Forelimb muscle (tissue), 1 donor: ENCODE results near the gene ERC2. TPM values are rescaled to one million over a fixed set of nuclear protein-coding genes. Genes with fewer than 3 reads are reported as not detected.
"Not testable (repeated sequence)": the region's sequence is repeated elsewhere in the genome, so short reads cannot be mapped to it uniquely, and the experiment has no call there.

Experiments used
- DNase-seq: peaks from one replicate; pipeline ENCODE4 v3.0.0-alpha.2; 2013; ENCODE audit warnings: low read depth
- polyA plus RNA-seq: library from polyadenylated mRNA; unstranded; fragments of 120-200 nt; gene quantifications from one replicate; pipeline ENCODE4 v1.2.1, GENCODE V29; 2013; ENCODE audit not compliant: insufficient read length

The ERC2 gene
- polyA plus RNA-seq, 1 donor: 1.2 TPM

DNA sequence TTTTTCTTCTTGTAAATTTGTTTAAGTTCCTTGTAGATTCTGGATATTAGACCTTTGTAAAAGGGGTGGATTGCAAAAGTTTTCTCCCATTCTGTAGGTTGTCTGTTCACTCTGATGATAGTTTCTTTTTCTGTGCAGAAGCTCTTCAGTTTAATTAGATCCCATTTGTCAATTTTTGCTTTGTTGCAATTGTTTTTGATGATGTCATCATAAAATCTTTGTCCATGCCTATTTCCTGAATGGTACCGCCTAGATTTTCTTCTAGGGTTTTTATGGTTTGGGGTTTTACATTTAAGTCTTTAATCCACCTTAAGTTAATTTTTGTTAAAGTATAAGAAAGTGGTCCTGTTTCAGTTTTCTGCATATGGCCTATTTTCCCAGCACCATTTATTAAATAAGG, 401.9 kb downstream of the ERC2 start:
- not testable (repeated sequence) for DNase-seq

- DNase-seq: no peak
These were observed 403.6 kb downstream of the ERC2 start for GRCh38 chr3:56064684-56065083.

- no peak for DNase-seq
These were observed 407.0 kb downstream of the ERC2 start for GRCh38 chr3:56061279-56061626.

- no peak for DNase-seq
These were observed 407.6 kb downstream of the ERC2 start for GRCh38 chr3:56060521-56061278.

DNA sequence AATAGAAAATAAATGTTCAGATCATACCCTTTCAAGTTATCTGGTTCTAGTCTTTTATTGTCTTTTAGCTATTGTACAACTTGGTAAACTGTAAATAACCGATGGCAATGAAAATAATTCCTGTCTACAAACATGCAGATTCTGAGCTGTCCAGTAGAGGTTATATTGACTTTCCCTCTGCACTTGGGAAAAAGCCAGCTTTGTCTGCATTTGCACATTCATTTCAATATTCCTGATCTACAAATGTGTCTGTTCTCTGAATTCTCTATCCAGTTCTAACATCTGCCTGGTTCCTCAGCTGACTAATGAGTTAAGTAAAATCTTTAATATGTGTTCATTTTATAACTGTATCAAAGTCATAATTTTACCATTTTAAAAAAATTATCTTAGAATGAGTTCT, 408.5 kb downstream of the ERC2 start:
- DNase-seq: no peak

DNA sequence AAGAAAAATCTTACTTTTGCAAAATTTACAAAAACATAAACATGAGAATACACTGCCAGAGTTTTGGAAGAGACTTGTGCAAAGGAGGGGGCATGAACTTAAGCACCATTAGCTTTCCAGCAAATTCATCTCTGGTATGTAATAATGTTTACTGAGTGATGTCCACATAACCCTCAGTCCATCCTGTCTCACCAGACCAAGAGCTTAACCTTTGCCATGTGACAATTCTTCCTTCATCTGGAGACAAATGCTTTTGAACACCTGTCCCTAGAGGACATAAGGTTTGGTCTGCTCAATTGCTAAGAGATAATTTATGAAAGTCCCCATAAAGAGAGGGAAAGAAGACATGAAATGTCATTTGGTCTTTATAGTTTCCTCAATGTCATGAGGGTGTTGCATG, 412.3 kb downstream of the ERC2 start:
- DNase-seq: no peak

- DNase-seq: no peak
These were observed 412.7 kb downstream of the ERC2 start for GRCh38 chr3:56055546-56055945.

- DNase-seq: no peak
These were observed 413.4 kb downstream of the ERC2 start for GRCh38 chr3:56054844-56055243.

- no peak for DNase-seq
These were observed 414.5 kb downstream of the ERC2 start for GRCh38 chr3:56053727-56054126.

GRCh38 chr3:56052188-56052587, 416.1 kb downstream of the ERC2 start:
- no peak for DNase-seq

DNA sequence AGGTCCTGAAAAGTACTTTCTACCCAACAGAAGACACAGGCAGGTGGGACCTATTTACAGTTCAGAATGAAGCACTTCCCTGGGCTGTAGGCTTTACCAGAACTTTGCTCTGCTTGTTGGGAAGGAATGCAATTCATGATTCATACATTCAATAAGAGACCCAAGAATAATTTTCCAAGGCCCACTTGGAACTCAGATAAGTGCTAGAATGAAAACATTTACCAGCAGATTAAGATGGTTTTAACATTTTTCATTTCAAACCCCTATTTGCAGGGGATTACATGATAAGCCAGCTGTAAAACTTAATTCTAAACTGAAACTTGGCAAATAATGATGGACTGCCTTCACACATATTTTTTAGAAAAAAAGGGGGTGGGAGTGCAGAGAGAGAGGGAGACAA, 417.2 kb downstream of the ERC2 start:
- DNase-seq: no peak

DNA sequence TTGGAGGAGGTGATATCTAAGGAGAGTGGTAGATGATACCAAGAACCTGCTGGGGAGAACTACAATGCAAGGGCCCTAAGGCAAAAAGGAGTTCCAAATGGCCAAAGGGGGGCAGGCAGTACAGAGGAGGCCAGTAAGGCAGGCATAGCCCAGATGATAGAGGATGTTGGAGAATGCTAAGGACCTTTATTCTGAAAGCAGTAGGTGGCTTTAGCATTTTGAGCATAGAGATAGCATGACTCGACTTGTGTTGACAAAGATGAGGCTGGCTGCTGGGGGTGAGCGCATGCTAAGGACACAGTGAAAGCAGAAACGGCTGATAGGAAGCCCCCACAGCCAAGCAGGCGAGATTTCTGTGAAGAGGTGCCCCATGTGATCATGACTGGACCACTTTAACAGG, 419.3 kb downstream of the ERC2 start:
- no peak for DNase-seq

- no peak for DNase-seq
These were observed 419.9 kb downstream of the ERC2 start for GRCh38 chr3:56048331-56048730.

DNA sequence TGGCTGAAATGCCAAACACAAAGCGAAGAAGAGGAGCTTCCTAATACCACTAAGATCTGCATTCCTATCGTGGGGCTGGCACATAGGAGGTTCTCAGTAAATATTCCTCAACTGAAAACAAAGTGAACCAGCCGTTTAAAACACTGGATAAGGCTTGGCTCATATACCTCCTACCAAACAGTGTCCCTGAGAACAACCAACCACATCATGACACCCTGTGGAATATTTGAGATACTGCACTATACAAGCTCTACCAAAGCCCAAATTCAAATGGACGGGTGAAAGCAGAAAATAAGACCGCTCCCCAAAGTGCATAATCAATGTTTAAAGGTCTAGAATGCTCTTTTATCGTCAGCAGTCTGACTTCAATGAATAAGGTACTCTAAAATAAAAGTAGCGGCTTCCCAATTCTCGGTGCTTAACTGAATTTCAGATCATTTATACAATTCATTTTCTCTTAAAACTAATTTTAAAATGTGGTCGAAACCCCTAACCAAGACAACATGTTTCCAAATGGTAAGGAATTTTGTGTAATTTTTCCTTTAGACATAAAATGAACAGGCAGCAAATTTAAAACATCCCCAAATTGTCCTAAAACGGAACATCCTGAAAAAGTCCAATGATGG, 425.8 kb downstream of the ERC2 start:
- DNase-seq: no peak

DNA sequence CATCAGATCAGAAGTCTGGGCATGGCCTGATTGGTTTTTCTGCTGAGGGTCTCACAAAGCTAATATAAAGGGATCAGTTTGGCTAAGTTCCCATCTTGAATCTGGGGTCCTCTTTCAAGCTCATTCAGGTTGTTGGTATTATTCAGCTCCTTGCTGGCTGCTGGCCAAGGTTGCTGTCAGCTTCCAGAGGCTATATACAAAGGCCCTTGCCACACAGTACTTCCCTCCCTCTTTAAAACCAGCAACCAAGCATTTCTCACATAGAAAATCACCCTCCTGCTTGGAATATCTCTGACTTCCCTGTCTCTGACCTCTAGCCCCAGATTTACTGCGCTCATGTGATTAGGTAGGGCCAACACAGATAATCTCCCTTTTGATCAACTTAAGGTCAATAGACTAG, 442.9 kb downstream of the ERC2 start:
- DNase-seq: no peak

GRCh38 chr3:56023546-56023945, 444.7 kb downstream of the ERC2 start:
- DNase-seq: no peak

DNA sequence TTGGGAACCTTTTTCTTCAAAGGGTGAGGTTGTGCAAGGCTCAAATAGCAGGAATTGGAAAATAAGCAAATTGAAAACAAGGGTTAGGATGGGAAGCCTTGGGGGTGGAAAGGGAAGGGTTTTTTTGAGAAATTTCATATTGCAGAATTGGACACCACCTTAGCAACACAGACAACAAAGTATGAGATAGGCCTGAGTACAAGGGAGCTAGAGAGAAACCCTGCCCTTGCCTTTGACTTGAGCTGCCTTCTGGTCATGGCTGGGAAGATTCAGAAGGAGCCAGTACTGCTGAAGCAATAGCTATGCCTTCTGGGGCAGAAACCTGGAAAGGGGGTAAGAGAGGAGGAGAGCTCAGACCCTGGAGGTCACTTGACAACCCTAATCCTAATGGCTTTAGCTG, 445.6 kb downstream of the ERC2 start:
- DNase-seq: no peak

GRCh38 chr3:56019490-56020146, 448.6 kb downstream of the ERC2 start:
- no peak for DNase-seq

GRCh38 chr3:56015374-56015773, 452.9 kb downstream of the ERC2 start:
- DNase-seq: not testable (repeated sequence)

GRCh38 chr3:56012721-56013120, 455.5 kb downstream of the ERC2 start:
- DNase-seq: no peak

- DNase-seq: no peak
These were observed 463.0 kb downstream of the ERC2 start for GRCh38 chr3:56005196-56005805.

GRCh38 chr3:56003129-56003528, 465.1 kb downstream of the ERC2 start:
- peak; percentile 43 for DNase-seq

DNA sequence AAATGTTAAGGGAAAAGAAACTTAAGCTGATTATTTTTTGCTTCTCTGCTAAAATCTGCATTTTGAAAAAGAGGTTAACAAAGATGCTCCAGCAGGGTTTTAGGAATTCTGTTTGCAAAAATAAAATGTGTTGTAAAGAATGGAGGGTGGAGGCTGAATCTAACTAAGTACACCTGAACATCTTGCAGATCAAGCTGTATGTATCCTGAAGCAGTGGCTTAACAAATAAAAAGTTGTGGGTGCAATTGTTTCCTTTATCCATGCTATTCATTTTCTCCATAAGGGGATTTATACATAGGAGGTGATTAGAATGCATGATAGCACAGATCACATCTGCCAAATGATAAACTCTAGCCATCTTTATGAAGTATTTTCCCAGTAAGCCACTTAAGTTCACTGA, 466.3 kb downstream of the ERC2 start:
- no peak for DNase-seq
